ENCODE results near the gene PLD1. TPM values are rescaled to one million over a fixed set of nuclear protein-coding genes. Genes with fewer than 3 reads are reported as not detected.

The PLD1 gene
- total and polyA plus RNA-seq, 2 of the 8 experiments (the other 6 are each of a cell fraction or from before 2014, with no cell fraction given) = 1.2 to 2.6 TPM

- H3K4me2 ChIP-seq (ENCODE audit: insufficient read depth in 1 of 2, low read depth in 2 of 2, low read length in 2 of 2) = no peak overlapping the region
- H4K5ac ChIP-seq (ENCODE audit: insufficient read length, low read depth, low read length) = no peak overlapping the region
- no peaks in the 10 kb centered on the region for H3K27me3 ChIP-seq (replicated peaks in 1 of 4; ENCODE audit: control insufficient read depth in 3 of 4, extremely low read depth in 1 of 4, insufficient read depth in 3 of 4, low read length in 3 of 4)
- FAIRE-seq (no peak), DNase-seq (ENCODE audit: low read depth in 1 of 2, low spot score in 2 of 2) (no peak)
- no peak overlapping the region for H3K27ac ChIP-seq (ENCODE audit: low read depth, low read length)
- H4K20me1 ChIP-seq (replicated peaks in 1 of 2; ENCODE audit: control insufficient read depth in 1 of 2, insufficient read depth in 2 of 2, low read length in 2 of 2) = no peaks in the 10 kb centered on the region
- TF ChIP-seq MAX (IDR thresholded peaks at IDR 0.05) = no peak
- no peak for TF ChIP-seq EZH2 (IDR thresholded peaks at IDR 0.05; ENCODE audit: low read depth, low read length, severe bottlenecking)
- no peak for TF ChIP-seq RBBP5 (IDR thresholded peaks at IDR 0.05; ENCODE audit: borderline replicate concordance, low read depth, low read length)
- no peak for TF ChIP-seq CHD1 (IDR thresholded peaks at IDR 0.05; ENCODE audit: low read depth, low read length)
- no peak overlapping the region for H3K14ac ChIP-seq (ENCODE audit: insufficient read length)
- H2BK20ac ChIP-seq (ENCODE audit: low read length) = no peak overlapping the region
- no peak overlapping the region for H2BK5ac ChIP-seq (ENCODE audit: low read depth, low read length)
- H2BK15ac ChIP-seq (ENCODE audit: low read length) = no peak overlapping the region
- peak overlapping the region; percentile 41; the same call in 1 of the 2 replicates for H2AFZ ChIP-seq (ENCODE audit: low read length)
- no peak overlapping the region for H3K9ac ChIP-seq (replicated peaks in 1 of 4; ENCODE audit: extremely low read depth in 1 of 4, low read depth in 3 of 4, low read length in 3 of 4)
- no peaks in the 10 kb centered on the region for H3K79me1 ChIP-seq (ENCODE audit: low read depth, low read length)
- no peak overlapping the region for H3K4me3 ChIP-seq (ENCODE audit: extremely low read depth in 1 of 4, insufficient read depth in 2 of 4, low read depth in 3 of 4, low read length in 4 of 4)
- no peaks in the 10 kb centered on the region for H3K79me2 ChIP-seq (ENCODE audit: control insufficient read depth in 1 of 2, insufficient read depth in 2 of 2, low read length in 2 of 2)
- H2BK12ac ChIP-seq (ENCODE audit: low read depth, low read length) = no peak overlapping the region
- H3K23me2 ChIP-seq (ENCODE audit: low read depth, low read length) = no peaks in the 10 kb centered on the region
- ChIA-PET CTCF (ENCODE audit: partially characterized antibody) (no interaction called here), POLR2A (ENCODE audit: partially characterized antibody) (no interaction called here)
- no peaks in the 10 kb centered on the region for H3K4me1 ChIP-seq (replicated peaks in 1 of 4; ENCODE audit: control insufficient read depth in 3 of 4, insufficient read depth in 4 of 4, low read length in 3 of 4)
- no peak overlapping the region for H3K18ac ChIP-seq (ENCODE audit: extremely low read depth, low read length)
- H3K36me3 ChIP-seq (ENCODE audit: control insufficient read depth in 2 of 4, insufficient read depth in 4 of 4, low read length in 3 of 4) = no peaks in the 10 kb centered on the region
- H3K4ac ChIP-seq (replicated peaks; ENCODE audit: insufficient read length, low read depth, low read length) = no peak overlapping the region
- no peaks in the 10 kb centered on the region for H3K9me3 ChIP-seq (ENCODE audit: insufficient read depth in 2 of 2, low read depth in 1 of 2, low read length in 1 of 2)
- H2BK120ac ChIP-seq (replicated peaks; ENCODE audit: low read depth, low read length) = no peak overlapping the region
- 55% methylated on average over 5 of the region's 5 CpGs; no CpG with 5 or more reads in 1 of the 2 experiments for WGBS, 2 experiments (ENCODE audit: extremely low coverage in 1 of 2, insufficient coverage in 1 of 2, insufficient read length in 1 of 2, insufficient replicate concordance in 2 of 2, low coverage in 1 of 2, low lambda C conversion rate in 2 of 2, missing lambda C conversion rate in 1 of 2)
- no peak overlapping the region for H3K56ac ChIP-seq (replicated peaks; ENCODE audit: insufficient read length, low read depth, low read length)
- no peak overlapping the region for H4K8ac ChIP-seq (ENCODE audit: extremely low read depth, insufficient read depth, low read length)
- no peak overlapping the region for H3K23ac ChIP-seq (ENCODE audit: insufficient read length)
- H2AK5ac ChIP-seq (ENCODE audit: low read depth, low read length) = no peak overlapping the region
- H4K91ac ChIP-seq (replicated peaks; ENCODE audit: insufficient read length, low read length) = no peak overlapping the region
Observed at GRCh38 chr3:171556148-171556547, 254.1 kb downstream of the PLD1 start.

Measured in H1 (cell line).